IMR-90 (cell line): ENCODE results near the gene TNRC18. TPM values are rescaled to one million over a fixed set of nuclear protein-coding genes. Genes with fewer than 3 reads are reported as not detected.

ENCODE experiments used
- ATAC-seq: fragments of 200-7000 bp; cut with Tn5 transposase; 2 replicates; pipeline ENCODE4 v1.9.1; 2020; ENCODE audit warnings: low read depth, mild to moderate bottlenecking, moderate library complexity
- BruUV-seq: library from RNA; stranded (reverse); fragments of 400-500 nt; replicated peaks from 2 replicates; lab custom pipeline; 2021; lab: Mats Ljungman, UMichigan
- CTCF ChIA-PET: fragments of 300-600 bp; formaldehyde crosslinking; extraction: SDS; loops from one replicate; lab custom pipeline; 2021; ENCODE audit warnings: antibody characterized with exemption; lab: Yijun Ruan, JAX
- POLR2A ChIA-PET: fragments of 300-600 bp; sonication (Branson Sonifier 250); formaldehyde crosslinking; loops from one replicate; lab custom pipeline; 2022; ENCODE audit warnings: antibody characterized with exemption; ENCODE audit not compliant: unreplicated experiment; lab: Charles Lee
- DNase-seq: peaks from one replicate; pipeline ENCODE4 v3.0.0; 2013
- H2AFZ ChIP-seq: replicated peaks from 2 replicates; pipeline ENCODE3; 2013; ENCODE audit warnings: low read length, mild to moderate bottlenecking; ENCODE audit not compliant: poor library complexity
- H2AK5ac ChIP-seq: 2 replicates; pipeline ENCODE4 v1.6.1; 2013; ENCODE audit warnings: low read depth, low read length, inconsistent platforms
- H2AK9ac ChIP-seq: replicated peaks from 2 replicates; pipeline ENCODE3; 2013; ENCODE audit warnings: mild to moderate bottlenecking, low read depth, low read length, moderate library complexity; ENCODE audit not compliant: poor library complexity
- H2BK120ac ChIP-seq: 2 replicates; pipeline ENCODE4 v1.6.1; 2013; ENCODE audit warnings: low read depth, low read length, inconsistent platforms
- H2BK15ac ChIP-seq: 3 replicates; pipeline ENCODE4 v1.6.1; 2013; ENCODE audit warnings: low read depth, low read length, inconsistent platforms
- H2BK20ac ChIP-seq: 2 replicates; pipeline ENCODE4 v1.6.1; 2013; ENCODE audit warnings: low read depth, mild to moderate bottlenecking, inconsistent platforms, low read length, moderate library complexity
- H2BK5ac ChIP-seq: 2 replicates; pipeline ENCODE4 v1.6.1; 2013; ENCODE audit warnings: mild to moderate bottlenecking, low read depth, low read length, inconsistent platforms; ENCODE audit not compliant: poor library complexity, severe bottlenecking
- H3K14ac ChIP-seq: replicated peaks from 2 replicates; pipeline ENCODE4 v1.6.1; 2013; ENCODE audit warnings: low read depth, low read length, inconsistent platforms
- H3K18ac ChIP-seq: 2 replicates; pipeline ENCODE4 v1.6.1; 2013; ENCODE audit warnings: low read depth, low read length, control low read depth
- H3K23ac ChIP-seq: 2 replicates; pipeline ENCODE4 v1.6.1; 2013; ENCODE audit warnings: low read depth, low read length, inconsistent platforms
- H3K27ac ChIP-seq: 2 replicates; pipeline ENCODE4 v1.5.1; 2013; ENCODE audit warnings: mild to moderate bottlenecking, control low read depth, low read length; ENCODE audit not compliant: insufficient read depth
- H3K27me3 ChIP-seq: 2 replicates; pipeline ENCODE4 v1.6.1; 2013; ENCODE audit warnings: low read length; ENCODE audit not compliant: control insufficient read depth, insufficient read depth
- H3K36me3 ChIP-seq: 2 replicates; pipeline ENCODE4 v1.6.1; 2013; ENCODE audit warnings: low read length, mixed read lengths; ENCODE audit not compliant: control insufficient read depth, insufficient read depth
- H3K4ac ChIP-seq: 2 replicates; pipeline ENCODE4 v1.6.1; 2013; ENCODE audit warnings: low read depth, low read length, inconsistent platforms
- H3K4me1 ChIP-seq: 2 replicates; pipeline ENCODE4 v1.6.1; 2013; ENCODE audit warnings: low read length, mixed read lengths; ENCODE audit not compliant: control insufficient read depth, insufficient read depth
- H3K4me2 ChIP-seq: 2 replicates; pipeline ENCODE4 v1.6.1; 2013; ENCODE audit warnings: low read depth, mild to moderate bottlenecking, control low read depth, low read length, moderate library complexity
- H3K4me3 ChIP-seq: 2 replicates; pipeline ENCODE4 v1.5.1; 2013; ENCODE audit warnings: low read depth, mild to moderate bottlenecking, control low read depth, low read length, moderate library complexity; ENCODE audit not compliant: insufficient read depth
- H3K56ac ChIP-seq: 2 replicates; pipeline ENCODE4 v1.6.1; 2013; ENCODE audit warnings: low read length, inconsistent platforms; ENCODE audit not compliant: insufficient read depth; ENCODE audit errors: extremely low read depth
- H3K79me1 ChIP-seq, 2 experiments: 2 replicates each; pipeline ENCODE4 v1.6.1; 2013; ENCODE audit warnings: low read length in 2 of 2, inconsistent platforms in 1 of 2, low read depth in 1 of 2
- H3K9ac ChIP-seq: 2 replicates; pipeline ENCODE4 v1.6.1; 2013; ENCODE audit warnings: low read depth, low read length, control low read depth
- H3K9me1 ChIP-seq: 2 replicates; pipeline ENCODE4 v1.6.1; 2013; ENCODE audit warnings: low read length, inconsistent platforms; ENCODE audit not compliant: insufficient read depth
- H3K9me3 ChIP-seq: 2 replicates; pipeline ENCODE4 v1.6.1; 2013; ENCODE audit warnings: low read length; ENCODE audit not compliant: control insufficient read depth, insufficient read depth
- H4K20me1 ChIP-seq: 2 replicates; pipeline ENCODE4 v1.6.1; 2013; ENCODE audit warnings: low read length, inconsistent platforms; ENCODE audit not compliant: insufficient read depth
- H4K5ac ChIP-seq: 2 replicates; pipeline ENCODE4 v1.6.1; 2013; ENCODE audit warnings: mild to moderate bottlenecking, low read depth, low read length, control low read depth
- H4K8ac ChIP-seq, 2 experiments: 2 replicates each; pipeline ENCODE4 v1.6.1; 2013; ENCODE audit warnings: low read depth in 2 of 2, low read length in 2 of 2, control low read depth in 1 of 2, inconsistent platforms in 1 of 2
- H4K91ac ChIP-seq: 2 replicates; pipeline ENCODE4 v1.6.1; 2013; ENCODE audit warnings: low read depth, low read length, inconsistent platforms; ENCODE audit not compliant: insufficient read depth
- BHLHE40 ChIP-seq: fragments of 150-350 bp; IDR thresholded peaks from 2 replicates; pipeline ENCODE4 v1.6.1; 2016; ENCODE audit warnings: mild to moderate bottlenecking, low read depth, low read length
- CEBPB ChIP-seq: IDR thresholded peaks from 2 replicates; pipeline ENCODE4 v1.6.1; 2012; ENCODE audit warnings: low read depth, low read length, improper control_type of control experiment
- ELK1 ChIP-seq: fragments of 150-350 bp; IDR thresholded peaks from 2 replicates; pipeline ENCODE4 v1.6.1; 2016; ENCODE audit warnings: low read depth, mild to moderate bottlenecking, low read length, moderate library complexity, borderline replicate concordance
- FOS ChIP-seq: fragments of 150-350 bp; IDR thresholded peaks from 2 replicates; pipeline ENCODE4 v1.6.1; 2016; ENCODE audit warnings: low read depth, low read length
- MXI1 ChIP-seq: IDR thresholded peaks from 2 replicates; pipeline ENCODE4 v1.6.1; 2012; ENCODE audit warnings: low read depth, mild to moderate bottlenecking, low read length, moderate library complexity, borderline replicate concordance
- RAD21 ChIP-seq: IDR thresholded peaks from 2 replicates; pipeline ENCODE4 v1.6.1; 2012; ENCODE audit warnings: low read length, improper control_type of control experiment
- RCOR1 ChIP-seq: IDR thresholded peaks from 2 replicates; pipeline ENCODE4 v1.6.1; 2012; ENCODE audit warnings: mild to moderate bottlenecking, low read length, improper control_type of control experiment; ENCODE audit not compliant: insufficient replicate concordance
- RFX5 ChIP-seq: IDR thresholded peaks from 2 replicates; pipeline ENCODE4 v1.8.0; 2012; ENCODE audit warnings: low read depth, mild to moderate bottlenecking, low read length, moderate library complexity
- WGBS, 2 experiments: methylation state at CpG; one replicate each; pipeline versions ENCODE4 v1.1.5 to v1.1.7; 2013; ENCODE audit warnings: missing lambda C conversion rate in 2 of 2; ENCODE audit not compliant: insufficient read length in 1 of 2; ENCODE audit errors: extremely low coverage in 2 of 2; 5-methylcytosine and 5-hydroxymethylcytosine counted together
- dilution Hi-C: fragments of 300-500 bp; cut with HindIII; formaldehyde crosslinking; loops from one replicate; pipeline ENCODE4 v1.14.3; 2018; ENCODE audit warnings: low sequenced_read_pairs; ENCODE audit not compliant: unreplicated experiment
- in situ Hi-C: fragments of 300-500 bp; cut with MboI; formaldehyde crosslinking; loops from 3 replicates; pipeline ENCODE4 v1.14.3; 2019; ENCODE audit warnings: low sequenced_read_pairs, inconsistent platforms, mixed read lengths
- intact Hi-C: fragments of 100-400 bp; cut with micrococcal nuclease; formaldehyde crosslinking; loops from 2 replicates; pipeline ENCODE4 v1.10.0; 2022
- polyA plus RNA-seq, 3 experiments: library from polyadenylated mRNA; depleted of rRNA; stranded (reverse); fragments of >200 nt; gene quantifications; 2 replicates each; pipeline ENCODE4 v1.2.3, GENCODE V29; 2012; ENCODE audit warnings: low replicate concordance in 1 of 3
- total RNA-seq: library from RNA; depleted of rRNA; stranded (reverse); fragments of >200 nt; gene quantifications from 2 replicates; pipeline ENCODE4 v1.2.3, GENCODE V29; 2012

TNRC18 gene
- total and polyA plus RNA-seq, 2 of the 4 experiments (the other 2 are of a cell fraction), result 4.7 to 29.6 TPM

- no peak for TF ChIP-seq BHLHE40
Measured at GRCh38 chr7:5394264-5395105, 29.1 kb downstream of the TNRC18 start (continued).

- DNase-seq, result no peak
- H3K23ac ChIP-seq, result no peak overlapping the region
- dilution Hi-C loops (no loop called here), intact Hi-C loops (no loop called here), in situ Hi-C loops (no loop called here)
- no peaks in the 10 kb centered on the region for H3K27me3 ChIP-seq
- CTCF ChIA-PET, result no interaction called here
- H4K5ac ChIP-seq, result no peak overlapping the region
- H3K79me1 ChIP-seq, result peaks cover 23 to 75% of the 10 kb centered on the region in 2 experiments
- no peak overlapping the region for H2BK120ac ChIP-seq
- H3K4me1 ChIP-seq, result peaks cover 7% of the 10 kb centered on the region; the same call in 1 of the 2 replicates
- H3K18ac ChIP-seq, result no peak overlapping the region
- BruUV-seq, result no TSS peak
- H4K91ac ChIP-seq, result no peak overlapping the region
- 94% methylated on average over 3 of the region's 8 CpGs; no CpG with 5 or more reads in 1 of the 2 experiments for WGBS, 2 experiments
- no peak for TF ChIP-seq RFX5
- no peak for TF ChIP-seq RCOR1
- no peak for TF ChIP-seq RAD21
- TF ChIP-seq MXI1, result no peak
- no peak for TF ChIP-seq CEBPB
- TF ChIP-seq FOS, result no peak
- TF ChIP-seq ELK1, result no peak
- H3K4me2 ChIP-seq, result no peak overlapping the region
- no peak overlapping the region for H3K56ac ChIP-seq
- H3K36me3 ChIP-seq, result peaks cover 57% of the 10 kb centered on the region
- no peak overlapping the region for H3K14ac ChIP-seq
- POLR2A ChIA-PET, result no interaction called here
- H2BK5ac ChIP-seq, result no peak overlapping the region
- H3K9me1 ChIP-seq, result no peaks in the 10 kb centered on the region; the same call in 1 of the 2 replicates
- no peak overlapping the region for H3K9ac ChIP-seq
- H4K8ac ChIP-seq, result no peak overlapping the region
- no peaks in the 10 kb centered on the region for H3K9me3 ChIP-seq
- H2BK15ac ChIP-seq, result no peak overlapping the region
- ATAC-seq, result no peak
- H2BK20ac ChIP-seq, result no peak overlapping the region
- no peak overlapping the region for H2AK5ac ChIP-seq
- no peak overlapping the region for H2AFZ ChIP-seq
- no peak overlapping the region for H3K4ac ChIP-seq
- H2AK9ac ChIP-seq, result no peak overlapping the region
- peaks cover 75% of the 10 kb centered on the region for H4K20me1 ChIP-seq
- H3K27ac ChIP-seq, result no peak overlapping the region
- no peak overlapping the region for H3K4me3 ChIP-seq
Measured at GRCh38 chr7:5393748-5394147, 29.9 kb downstream of the TNRC18 start.
